Upper lobe of left lung (tissue), 4 donors: ENCODE measurements around the gene SPEN.

Experiments used
- EP300 ChIP-seq, 4 donors: sonication (generic); formaldehyde crosslinking; IDR thresholded peaks; one replicate each; pipeline ENCODE4 v1.5.1; 2017; ENCODE audit warnings: antibody characterized with exemption in 4 of 4, control low read depth in 2 of 4
- POLR2A ChIP-seq, 4 donors: fragments of 450-650 bp; IDR thresholded peaks; one replicate each; pipeline ENCODE4 v1.5.1; 2016 to 2017; ENCODE audit warnings: antibody characterized with exemption in 4 of 4, mild to moderate bottlenecking in 2 of 4
- TF ChIP-seq, protein P1 (sequence below), 6 experiments: fragments of 450-650 bp in 4 of 6; fragments of 200-600 bp in 2 of 6; sonication (generic) in 2 of 6; IDR thresholded peaks; one replicate each; pipeline ENCODE4 v1.5.1; 2016 to 2019; ENCODE audit warnings: antibody characterized with exemption in 6 of 6

DNA sequence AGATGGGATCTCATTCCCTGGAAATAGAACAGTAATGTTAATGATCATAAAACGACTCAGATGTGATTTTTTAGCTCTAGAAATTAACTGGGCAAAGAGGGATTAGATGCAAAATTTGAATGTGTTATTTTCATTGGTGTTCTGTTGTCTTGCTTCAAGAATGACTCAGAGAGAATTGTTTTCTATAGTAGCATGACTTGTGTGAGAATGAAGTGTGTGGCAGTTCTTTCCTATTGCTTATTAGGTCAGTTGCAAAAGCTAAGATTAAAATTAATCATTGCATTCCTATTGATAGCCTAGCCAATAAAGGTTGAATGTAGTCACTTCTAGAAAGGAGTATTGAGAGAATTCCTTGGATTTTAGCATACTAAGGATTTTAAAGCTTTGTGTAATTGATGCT, 22.9 kb downstream of the SPEN start:
- TF ChIP-seq, protein P1, sequence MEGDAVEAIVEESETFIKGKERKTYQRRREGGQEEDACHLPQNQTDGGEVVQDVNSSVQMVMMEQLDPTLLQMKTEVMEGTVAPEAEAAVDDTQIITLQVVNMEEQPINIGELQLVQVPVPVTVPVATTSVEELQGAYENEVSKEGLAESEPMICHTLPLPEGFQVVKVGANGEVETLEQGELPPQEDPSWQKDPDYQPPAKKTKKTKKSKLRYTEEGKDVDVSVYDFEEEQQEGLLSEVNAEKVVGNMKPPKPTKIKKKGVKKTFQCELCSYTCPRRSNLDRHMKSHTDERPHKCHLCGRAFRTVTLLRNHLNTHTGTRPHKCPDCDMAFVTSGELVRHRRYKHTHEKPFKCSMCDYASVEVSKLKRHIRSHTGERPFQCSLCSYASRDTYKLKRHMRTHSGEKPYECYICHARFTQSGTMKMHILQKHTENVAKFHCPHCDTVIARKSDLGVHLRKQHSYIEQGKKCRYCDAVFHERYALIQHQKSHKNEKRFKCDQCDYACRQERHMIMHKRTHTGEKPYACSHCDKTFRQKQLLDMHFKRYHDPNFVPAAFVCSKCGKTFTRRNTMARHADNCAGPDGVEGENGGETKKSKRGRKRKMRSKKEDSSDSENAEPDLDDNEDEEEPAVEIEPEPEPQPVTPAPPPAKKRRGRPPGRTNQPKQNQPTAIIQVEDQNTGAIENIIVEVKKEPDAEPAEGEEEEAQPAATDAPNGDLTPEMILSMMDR (IDR thresholded peaks at IDR 0.05), result no peak
- TF ChIP-seq POLR2A (IDR thresholded peaks at IDR 0.05) (no peak), EP300 (IDR thresholded peaks at IDR 0.05) (no peak)
